Suppressor macrophage (primary cell): ENCODE measurements around the gene APPBP2.
"Not testable (repeated sequence)": the region's sequence is repeated elsewhere in the genome, so short reads cannot be mapped to it uniquely, and the experiment has no call there.

ENCODE experiments used
- DNase-seq, 4 experiments: peaks; one replicate each; pipeline ENCODE4 v3.0.0-alpha.2; 2020 to 2022

The APPBP2 gene

DNA sequence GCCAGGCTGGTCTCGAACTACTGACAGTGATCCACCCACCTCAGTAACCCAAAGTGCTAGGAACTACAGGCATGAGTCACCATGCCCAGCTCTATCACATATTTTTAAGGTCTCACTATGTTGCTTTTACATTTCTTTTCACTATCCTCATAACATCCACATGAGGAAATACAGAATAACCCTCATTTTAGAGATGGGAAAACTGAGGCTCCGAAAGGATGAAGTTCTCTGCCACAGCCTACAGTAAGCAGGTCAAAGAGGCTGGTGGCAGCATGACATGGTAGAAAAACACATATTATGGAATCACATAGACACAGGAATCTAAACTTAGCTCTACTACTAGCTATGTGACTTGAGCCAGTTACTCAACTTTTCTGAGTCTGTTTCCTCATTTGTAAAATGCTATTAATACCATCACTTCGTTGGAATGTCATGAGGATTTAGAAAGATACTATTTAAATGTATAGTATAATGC lies 32.2 kb downstream of the APPBP2 start:
- DNase-seq: peak; percentile 32 to 81 (median 63)

DNA sequence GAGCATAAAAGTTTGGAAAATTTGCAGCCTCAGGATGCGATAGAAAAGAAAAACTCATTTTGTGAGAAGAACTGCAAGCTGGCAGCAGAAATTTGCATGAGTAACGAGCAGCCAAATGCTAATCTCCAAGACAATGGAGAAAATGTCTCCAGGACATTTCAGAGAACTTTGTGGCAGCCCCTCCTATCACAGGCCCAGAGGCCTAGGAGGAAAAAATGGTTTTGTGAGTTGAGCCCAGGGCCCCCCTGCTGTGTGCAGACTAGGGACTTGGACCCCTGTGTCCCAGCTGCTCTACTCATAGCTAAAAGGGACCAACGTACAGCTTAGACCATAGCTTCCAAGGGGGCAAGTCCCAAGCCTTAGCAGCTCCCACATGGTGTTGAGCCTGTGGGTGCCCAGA lies 34.3 kb downstream of the APPBP2 start:
- DNase-seq: no peak

DNA sequence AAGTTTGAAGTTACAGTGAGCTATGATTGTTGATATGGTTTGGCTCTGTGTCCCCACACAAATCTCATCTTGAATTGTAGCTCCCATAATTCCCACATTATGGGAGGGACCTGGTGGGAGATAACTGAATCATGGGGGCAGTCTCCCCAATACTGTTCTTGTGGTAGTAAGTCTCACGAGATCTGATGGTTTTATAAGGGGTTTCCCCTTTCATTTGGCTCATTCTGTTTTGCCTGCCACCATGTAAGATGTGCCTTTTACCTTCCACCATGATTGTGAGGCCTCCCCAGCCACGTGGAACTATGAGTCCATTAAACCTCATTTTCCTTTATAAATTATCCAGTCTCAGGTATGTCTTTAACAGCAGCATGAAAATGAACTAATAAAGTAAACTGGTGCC lies 35.4 kb downstream of the APPBP2 start:
- not testable (repeated sequence) for DNase-seq

DNA sequence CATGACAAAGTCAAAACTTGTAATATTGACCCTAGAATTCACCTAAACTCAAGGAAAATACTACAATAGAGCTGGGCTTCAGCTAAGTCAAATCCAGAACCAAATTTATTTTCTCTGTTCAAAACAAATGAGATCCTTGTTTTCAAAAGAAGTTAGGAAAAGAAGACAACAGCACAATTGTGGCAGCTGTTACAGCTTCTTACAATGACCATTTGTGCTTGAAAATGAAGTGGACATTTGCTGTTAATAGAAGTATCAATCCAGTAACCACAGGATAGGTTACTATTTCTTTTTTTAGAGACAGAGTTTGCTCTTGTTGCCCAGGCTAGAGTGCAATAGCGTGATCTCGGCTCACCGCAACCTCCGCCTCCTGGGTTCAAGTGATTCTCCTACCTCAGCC lies 44.4 kb downstream of the APPBP2 start:
- no peak for DNase-seq

DNA sequence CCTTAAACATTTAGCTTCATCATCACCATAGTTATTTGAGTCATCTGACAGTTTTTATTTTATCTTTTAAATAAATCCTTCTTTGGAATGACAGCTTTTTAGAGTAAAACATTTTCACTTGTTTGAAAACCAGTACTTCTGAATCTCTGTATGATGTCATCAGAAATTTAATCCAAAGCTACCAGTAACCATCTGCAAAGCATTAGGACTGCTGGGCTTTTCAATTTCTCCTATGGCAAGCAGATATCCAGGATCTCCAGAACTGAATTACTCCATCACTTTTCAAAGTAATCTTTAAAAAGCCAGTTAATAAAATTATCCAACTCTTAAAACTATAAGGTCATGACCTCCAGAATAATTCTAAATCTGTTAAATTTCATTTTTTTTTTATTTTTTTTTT lies 52.3 kb downstream of the APPBP2 start:
- no peak for DNase-seq

DNA sequence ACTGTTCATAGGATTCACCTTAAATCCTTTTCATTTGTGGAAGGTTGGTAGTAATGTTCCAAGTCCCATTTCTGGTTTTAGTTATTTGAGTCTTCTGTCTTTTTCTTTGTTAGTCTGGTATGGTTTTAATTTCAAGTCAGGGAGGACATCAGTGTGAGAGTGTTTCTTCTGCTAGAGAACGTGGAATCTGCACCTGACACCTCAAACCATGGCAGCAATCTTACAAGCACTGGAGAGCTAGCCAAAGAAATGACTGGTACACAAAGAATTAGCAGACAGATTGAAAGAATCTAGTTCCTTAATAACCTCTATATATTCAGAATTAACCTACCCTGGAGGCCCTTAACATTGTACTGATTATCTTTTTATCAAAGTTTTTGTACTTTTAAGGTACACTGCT lies 53.6 kb downstream of the APPBP2 start:
- DNase-seq: no peak

DNA sequence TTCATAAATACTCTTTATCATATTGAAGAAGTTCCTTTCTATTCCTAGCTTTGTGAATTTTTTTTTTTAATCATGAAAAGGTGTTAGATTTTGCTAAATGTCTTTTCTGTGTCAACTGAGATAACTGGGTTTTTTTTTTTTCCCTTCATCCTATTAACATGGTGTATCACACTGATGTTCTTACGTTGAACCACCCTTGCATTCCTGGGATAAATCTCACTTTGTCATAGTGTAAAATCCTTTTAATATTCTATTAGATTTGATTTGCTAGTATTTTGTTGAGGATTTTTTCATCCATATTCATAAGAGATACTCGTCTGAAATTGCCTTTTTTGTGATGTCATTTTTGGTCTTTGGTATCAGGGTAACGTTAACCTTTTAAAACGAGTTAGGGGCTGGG lies 54.6 kb downstream of the APPBP2 start:
- DNase-seq: no peak

DNA sequence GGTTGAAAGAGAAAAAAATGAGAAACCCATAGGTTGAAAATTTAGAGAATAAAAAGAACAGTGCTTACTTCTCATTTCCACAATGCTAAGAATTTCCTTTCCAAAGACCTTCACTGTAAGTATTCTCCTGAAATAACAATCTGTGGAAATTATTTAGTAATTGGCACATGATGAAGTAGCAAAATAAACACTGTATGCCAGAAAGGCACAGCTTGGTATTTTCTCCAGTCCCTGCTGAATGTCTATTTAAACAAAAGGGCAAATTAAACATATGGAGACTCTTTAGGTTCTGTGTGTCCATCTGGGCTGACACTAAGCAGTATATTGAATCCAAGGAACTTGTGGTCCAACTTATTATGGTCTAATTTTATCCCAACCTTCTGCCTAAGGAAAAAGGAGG lies 57.7 kb downstream of the APPBP2 start:
- no peak for DNase-seq

DNA sequence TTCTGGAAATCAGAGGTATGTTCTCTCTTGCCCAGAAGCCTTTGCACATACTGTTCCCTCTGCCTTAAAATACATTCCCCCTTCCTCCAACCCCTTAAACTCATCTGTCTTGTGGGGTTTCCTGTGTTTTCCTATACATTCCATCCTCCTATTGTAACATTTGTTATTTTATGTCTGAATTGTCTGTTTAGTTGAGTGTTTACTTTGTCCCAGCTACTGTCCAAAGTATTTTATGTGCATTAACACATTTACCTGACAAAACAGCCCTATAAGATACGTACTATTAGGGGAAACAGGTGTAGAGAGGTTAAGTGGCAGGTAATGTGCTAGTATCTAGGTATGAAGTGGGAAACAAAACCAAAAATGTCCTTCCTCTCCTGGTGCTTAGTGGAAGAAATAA lies 61.7 kb downstream of the APPBP2 start:
- DNase-seq: no peak

DNA sequence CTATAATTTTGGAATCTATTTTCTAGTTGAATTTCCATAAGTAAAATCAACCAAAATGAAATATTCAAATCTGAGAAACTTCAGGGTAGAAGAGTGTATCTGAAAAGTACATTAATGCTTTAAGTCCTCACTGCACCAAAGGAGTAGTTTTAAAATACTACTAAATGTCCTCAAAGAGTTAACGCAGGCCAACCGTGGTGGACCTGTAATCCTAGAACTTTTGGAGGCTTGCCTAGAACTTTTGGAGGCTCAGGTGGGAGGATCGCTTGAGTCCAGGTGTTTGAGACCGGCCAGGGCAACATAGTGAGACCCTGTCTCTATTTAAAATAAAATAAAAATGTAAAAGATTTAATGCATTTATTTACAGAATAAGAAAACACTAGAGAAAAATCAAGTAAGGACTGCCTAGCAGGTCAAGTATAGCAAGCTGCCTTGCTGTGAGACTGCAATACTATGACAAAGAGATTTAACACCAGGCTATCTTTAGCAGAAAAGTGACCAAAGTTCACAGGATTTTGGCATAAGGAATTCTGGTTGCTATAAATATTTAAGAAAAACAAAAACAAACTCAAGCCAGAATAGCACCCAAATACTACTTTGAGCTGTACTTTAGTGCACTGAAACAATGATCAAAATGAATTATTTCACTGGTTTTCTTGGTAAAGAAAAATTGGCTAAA lies 62.7 kb downstream of the APPBP2 start:
- DNase-seq: no peak

DNA sequence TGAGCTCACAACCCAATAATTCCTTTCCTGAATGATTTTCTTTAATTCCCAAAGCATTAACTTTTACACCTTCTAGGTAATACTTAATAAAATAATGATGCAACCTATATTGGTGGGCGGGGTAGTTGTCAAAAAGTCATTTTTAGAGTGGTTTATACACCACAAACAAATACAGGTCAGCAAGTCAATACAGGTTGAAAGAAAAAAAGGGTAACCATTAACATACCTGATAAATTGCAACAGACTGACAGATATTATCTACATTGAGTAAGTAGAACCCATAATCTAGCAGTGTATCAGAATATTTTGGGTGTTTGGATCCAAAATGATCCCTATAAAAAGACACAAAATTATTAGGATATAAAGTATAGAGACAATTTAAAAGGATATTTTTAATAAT lies 64.5 kb downstream of the APPBP2 start:
- DNase-seq: no peak

DNA sequence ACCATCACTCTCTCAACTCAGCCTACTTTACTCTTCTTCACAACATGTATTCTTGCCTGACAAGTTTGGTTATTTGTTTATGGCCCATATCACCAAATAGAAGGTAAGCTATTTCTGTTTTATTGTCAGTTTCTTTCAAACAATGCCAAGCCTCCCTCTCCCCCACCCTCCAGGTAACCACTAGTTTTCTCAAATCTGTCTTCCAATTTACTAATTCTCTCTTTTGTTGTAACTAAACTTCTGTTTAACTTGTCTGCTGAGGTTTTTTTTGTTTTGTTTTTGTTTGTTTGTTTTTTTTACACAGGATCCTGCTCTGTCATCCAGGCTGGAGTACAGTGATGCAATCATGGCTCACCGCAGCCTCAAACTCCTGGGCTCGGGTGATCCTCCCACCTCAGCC lies 68.9 kb downstream of the APPBP2 start:
- DNase-seq: no peak

DNA sequence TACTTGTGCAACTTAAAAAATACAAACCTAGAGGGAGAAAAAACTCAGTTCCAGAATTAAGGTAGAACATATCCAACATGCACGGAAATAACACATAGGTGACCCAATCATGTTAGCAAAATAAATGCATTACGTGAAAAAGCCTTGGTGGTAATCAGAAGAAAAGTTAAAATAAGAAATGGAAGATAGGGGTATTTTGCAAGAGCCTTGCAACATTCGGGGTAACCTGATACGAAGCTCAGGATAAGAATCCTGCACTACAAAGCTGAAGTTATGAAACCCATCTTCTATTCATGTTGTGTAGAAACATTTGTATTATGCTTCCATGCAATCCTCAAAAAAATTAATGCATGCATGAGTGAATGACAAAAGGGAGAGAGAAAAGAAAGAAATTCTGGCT lies 70.7 kb downstream of the APPBP2 start:
- no peak for DNase-seq

DNA sequence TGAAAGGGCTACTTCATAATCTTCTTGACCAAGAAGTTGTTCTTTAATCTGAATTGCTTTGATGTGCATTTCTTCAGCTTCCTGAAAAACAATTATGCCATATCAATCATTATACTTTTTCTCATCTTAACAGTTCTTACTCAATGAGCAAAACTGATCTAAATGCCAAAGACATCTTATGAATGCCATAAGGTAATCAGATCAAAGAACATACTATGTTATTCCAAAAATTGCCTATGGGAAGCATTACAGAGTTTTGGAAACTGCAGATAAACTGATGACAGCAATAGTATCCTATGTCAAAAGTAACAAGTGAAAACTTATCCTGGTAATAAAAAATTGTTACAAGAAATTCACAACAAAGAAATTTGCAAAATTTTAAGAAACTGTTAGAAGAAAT lies 74.1 kb downstream of the APPBP2 start:
- no peak for DNase-seq

DNA sequence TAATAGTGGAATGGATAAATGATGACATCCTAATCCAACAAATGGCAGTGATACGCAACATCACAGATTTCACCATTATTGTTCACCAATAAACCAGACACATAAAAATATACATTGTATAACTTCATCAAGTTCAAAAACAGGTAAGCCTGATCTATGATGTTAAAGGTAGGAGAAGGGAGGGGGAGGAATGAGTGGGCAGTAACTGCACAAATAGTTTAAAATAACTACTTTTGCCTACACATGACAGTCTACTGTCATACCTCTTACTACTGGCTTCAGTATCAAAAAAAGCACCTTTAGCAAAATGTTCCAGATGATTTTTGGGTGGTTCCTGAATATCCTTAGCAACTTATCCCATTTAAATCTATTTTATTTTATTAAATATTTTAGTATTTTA lies 75.0 kb downstream of the APPBP2 start:
- DNase-seq: no peak

DNA sequence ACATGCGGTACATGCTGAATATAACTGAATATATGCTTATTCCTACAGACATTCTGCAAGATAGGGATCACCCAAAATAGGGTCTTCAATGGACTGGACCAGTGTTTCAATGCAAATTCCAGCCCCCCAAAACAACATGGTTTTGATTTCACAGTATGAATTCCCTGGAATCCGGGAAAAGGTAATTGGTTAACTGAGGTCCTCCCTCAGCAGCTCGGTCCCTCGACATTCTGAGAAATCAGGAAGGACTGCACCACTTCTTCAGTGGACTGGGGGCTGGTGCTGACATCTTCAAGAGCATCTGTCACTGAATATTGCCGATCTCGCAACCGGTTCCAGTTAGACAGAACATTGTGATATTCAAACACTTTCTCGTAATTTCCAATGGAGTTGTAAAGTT lies 78.7 kb downstream of the APPBP2 start:
- DNase-seq: no peak

DNA sequence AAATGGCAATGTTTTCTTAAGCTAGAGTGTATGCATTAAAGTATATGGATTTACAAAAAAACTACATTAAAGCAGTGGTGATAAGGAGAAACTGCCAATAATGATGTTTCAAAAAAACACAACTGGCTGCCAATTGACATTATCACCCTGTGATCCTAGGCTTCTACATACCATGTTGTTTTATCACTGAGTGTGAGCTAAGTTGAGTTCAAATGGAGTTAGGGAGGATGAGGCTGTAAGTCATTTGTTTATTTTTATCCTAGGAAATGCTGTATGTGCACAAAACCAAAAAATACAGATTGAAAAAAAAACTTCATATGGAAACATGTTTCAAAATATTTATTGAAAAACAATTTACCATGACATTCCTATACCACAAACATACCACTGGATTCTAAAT lies 80.9 kb downstream of the APPBP2 start:
- DNase-seq: no peak

DNA sequence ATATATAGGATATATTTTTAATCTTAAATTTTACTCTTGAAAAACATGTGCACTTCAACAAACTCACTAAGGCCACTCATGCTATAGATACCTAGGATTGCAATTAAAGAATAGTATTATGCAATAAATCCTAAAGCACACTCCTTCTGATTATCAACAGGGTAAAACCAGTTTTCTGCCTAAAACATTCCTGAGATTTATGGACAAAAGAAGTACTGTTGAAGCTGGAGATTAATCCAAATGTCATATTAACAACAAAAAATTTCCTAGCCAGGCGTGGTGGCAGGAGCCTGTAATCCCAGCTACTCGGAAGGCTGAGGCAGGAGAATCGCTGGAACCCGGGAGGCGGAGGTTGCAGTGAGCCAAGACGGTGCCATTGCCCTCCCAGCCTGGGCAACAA lies 82.3 kb downstream of the APPBP2 start:
- no peak for DNase-seq

DNA sequence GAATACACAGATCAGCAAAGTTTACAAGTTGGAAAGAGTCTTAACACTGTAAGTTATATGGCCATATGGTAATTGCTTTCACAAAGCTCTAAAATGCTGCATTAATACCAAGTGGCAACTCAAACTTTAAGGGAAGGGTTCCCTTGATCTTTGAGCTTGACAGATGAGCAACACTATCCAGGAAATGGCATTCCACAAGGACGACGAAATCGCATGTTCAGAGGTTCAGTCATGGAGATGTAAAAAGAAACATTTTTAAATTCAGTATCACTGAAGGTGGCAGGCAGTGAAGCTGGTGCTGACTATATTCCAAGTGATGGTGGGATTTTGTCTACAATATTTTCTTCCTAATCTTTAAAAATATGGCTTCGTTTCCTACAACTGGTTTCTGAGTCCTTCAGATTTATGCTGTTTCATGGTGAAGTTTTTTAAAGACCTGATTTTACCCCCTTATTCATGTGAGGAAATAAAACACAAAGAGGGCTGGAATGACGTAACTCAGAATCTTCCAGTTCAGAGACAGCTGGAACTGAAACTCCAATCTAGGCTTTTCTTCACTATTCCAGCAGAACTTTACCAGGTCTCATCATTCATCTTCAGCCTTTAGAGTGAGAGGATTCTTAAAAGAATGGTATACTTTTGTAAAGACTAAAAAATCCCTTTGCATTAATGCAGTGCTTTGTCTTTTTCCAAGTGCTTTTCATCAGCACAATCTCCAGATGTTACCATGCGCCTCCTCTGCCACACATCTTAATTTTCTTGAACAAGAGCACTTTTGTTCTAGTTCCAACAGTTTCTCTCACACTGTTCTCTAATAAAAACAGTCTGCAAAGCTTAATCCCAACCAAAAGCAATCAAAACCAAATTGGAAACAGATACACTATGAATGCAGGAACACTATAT lies 83.5 kb downstream of the APPBP2 start:
- DNase-seq: peak in 2 of 4 experiments; percentile 36 to 46

DNA sequence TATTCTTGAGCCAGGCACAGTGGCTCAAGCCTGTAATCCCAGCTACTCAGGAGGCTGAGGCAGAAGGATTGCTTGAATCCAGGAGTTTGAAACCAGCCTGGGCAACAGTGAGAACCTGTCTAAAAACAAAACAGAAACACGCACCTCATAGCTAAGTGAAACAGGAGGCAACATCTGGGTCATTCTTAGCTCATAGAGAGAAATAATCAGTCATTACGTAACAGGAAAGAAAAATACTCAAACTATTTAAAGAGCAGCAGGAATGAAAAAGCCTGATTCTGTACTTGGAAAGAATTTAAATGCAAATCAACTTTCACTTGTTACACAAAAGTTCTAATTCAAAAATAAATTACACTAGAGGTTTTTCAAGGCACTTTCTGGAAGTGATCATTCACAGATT lies 86.5 kb downstream of the APPBP2 start:
- DNase-seq: peak in 2 of 4 experiments; percentile 32 to 34

DNA sequence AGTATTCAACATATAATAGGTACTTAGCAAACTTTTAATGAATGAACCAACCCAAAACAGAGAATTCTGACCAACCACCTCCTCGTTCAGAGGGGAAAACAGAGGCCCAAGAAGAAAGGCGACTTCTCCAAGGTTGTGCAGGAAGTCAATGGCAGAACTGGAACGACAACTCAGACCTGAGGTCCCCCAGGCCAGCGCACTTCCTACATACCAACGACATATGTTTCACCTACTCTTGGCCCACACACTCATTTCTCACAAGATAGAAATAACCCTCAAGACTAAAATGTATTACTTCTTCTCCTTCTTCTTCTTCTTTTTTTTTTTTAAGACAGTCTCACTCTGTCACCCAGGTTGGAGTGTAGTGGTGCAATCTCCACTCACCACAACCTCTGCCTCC lies 89.4 kb downstream of the APPBP2 start:
- peak in 3 of 4 experiments; percentile 18 to 47 (median 27) for DNase-seq

DNA sequence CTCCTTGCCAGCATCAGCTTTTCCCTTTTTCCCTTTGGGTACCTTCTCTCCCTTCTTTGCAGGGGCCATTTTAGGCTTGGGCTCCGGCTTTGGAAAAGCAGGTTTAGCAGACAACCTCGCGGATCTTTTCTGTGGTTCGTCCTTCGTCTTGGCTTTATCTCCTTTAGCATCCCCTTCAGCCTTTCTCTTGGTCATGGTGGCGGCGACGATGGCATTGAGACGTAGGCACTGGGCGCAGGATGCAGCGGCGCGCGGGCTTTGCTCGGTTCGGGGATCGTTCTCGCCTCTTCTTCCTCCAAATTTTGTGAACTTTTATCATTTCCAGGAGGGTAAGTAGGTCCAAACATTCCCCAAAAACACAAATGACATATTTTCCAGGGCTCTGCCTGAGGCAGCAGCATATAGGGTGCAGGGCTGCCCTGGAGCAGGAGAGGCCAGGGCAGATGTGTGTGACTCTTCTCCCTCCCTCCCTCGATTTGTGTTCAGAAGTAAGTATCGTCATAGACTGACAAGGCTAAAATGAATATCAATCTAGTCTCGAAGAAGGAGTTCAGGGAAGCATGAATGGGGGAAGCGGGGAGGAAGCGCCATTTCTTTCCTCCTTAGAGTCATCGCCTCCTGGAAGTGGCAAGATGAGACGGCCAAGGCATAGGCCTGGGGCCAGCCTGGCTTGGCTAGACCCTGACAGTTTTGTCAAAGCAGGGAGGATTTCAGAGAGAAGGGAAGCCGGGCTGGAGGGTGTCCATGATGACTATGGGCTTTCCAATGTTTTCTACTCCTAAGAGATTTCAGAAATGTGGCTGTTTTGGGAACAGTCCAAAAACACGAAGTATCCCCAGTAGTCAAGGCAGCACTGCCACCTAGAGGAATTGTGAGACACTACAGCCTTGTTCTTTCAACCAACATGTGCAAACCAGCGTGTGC lies 90.5 kb downstream of the APPBP2 start:
- DNase-seq: peak; percentile 81 to 90 (median 88)
